AG20443 (cell line): ENCODE results near the gene EFHD2.
A peak's percentile ranks its signal among the peaks of the same experiment; 100 is the strongest.
"Not testable (repeated sequence)": the region's sequence is repeated elsewhere in the genome, so short reads cannot be mapped to it uniquely, and the experiment has no call there.

Source experiments
- DNase-seq: peaks from one replicate; pipeline ENCODE4 v3.0.0; 2012; ENCODE audit warnings: low spot score, mixed read lengths

The EFHD2 gene

GRCh38 chr1:15388201-15388880, 21.3 kb upstream of the EFHD2 start:
- no peak for DNase-seq

- DNase-seq: not testable (repeated sequence)
Measured at GRCh38 chr1:15389828-15390227, 19.9 kb upstream of the EFHD2 start.

GRCh38 chr1:15390667-15391066, 19.0 kb upstream of the EFHD2 start:
- no peak for DNase-seq

- DNase-seq: no peak
Measured at GRCh38 chr1:15391366-15391765, 18.3 kb upstream of the EFHD2 start.

GRCh38 chr1:15393475-15394257, 16.0 kb upstream of the EFHD2 start:
- no peak for DNase-seq

- DNase-seq: no peak
Measured at GRCh38 chr1:15394258-15394690, 15.4 kb upstream of the EFHD2 start.

- DNase-seq: no peak
Measured at GRCh38 chr1:15397236-15397635, 12.5 kb upstream of the EFHD2 start.

- DNase-seq: no peak
Measured at GRCh38 chr1:15399710-15400109, 10.0 kb upstream of the EFHD2 start.

GRCh38 chr1:15400627-15401026, 9.1 kb upstream of the EFHD2 start:
- no peak for DNase-seq

- no peak for DNase-seq
Measured at GRCh38 chr1:15401391-15402055, 8.2 kb upstream of the EFHD2 start.

- no peak for DNase-seq
Measured at GRCh38 chr1:15402809-15403450, 6.8 kb upstream of the EFHD2 start.

- no peak for DNase-seq
Measured at GRCh38 chr1:15403962-15404580, 5.6 kb upstream of the EFHD2 start.

GRCh38 chr1:15405106-15405850, 4.4 kb upstream of the EFHD2 start:
- no peak for DNase-seq

- peak; percentile 87 for DNase-seq
Measured at GRCh38 chr1:15406614-15407559, 2.8 kb upstream of the EFHD2 start.

- DNase-seq: no peak
Measured at GRCh38 chr1:15407580-15407979, 2.1 kb upstream of the EFHD2 start.

- DNase-seq: no peak
Measured at GRCh38 chr1:15408890-15409387, 749 bp upstream of the EFHD2 start.

GRCh38 chr1:15410223-15410883, 665 bp downstream of the EFHD2 start:
- DNase-seq: peak; percentile 29

GRCh38 chr1:15410884-15411245, 1.2 kb downstream of the EFHD2 start:
- DNase-seq: no peak

GRCh38 chr1:15411593-15412137, 2.0 kb downstream of the EFHD2 start:
- no peak for DNase-seq
